ENCODE results near the gene ANTXR2.
"Not testable (repeated sequence)": the region's sequence is repeated elsewhere in the genome, so short reads cannot be mapped to it uniquely, and the experiment has no call there.

ANTXR2 gene

GRCh38 chr4:79922011-79922410 lies 151.0 kb downstream of the ANTXR2 start:
- DNase-seq (ENCODE audit: low read depth in 1 of 2, low spot score in 1 of 2): no peak

GRCh38 chr4:79920163-79920853 lies 152.7 kb downstream of the ANTXR2 start:
- DNase-seq (ENCODE audit: low read depth in 1 of 2, low spot score in 1 of 2): no peak

- DNase-seq (ENCODE audit: low read depth in 1 of 2, low spot score in 1 of 2): no peak
These were observed 154.7 kb downstream of the ANTXR2 start for GRCh38 chr4:79918292-79918691.

- DNase-seq (ENCODE audit: low read depth in 1 of 2, low spot score in 1 of 2): peak in 1 of 2 donors; percentile 22
These were observed 155.8 kb downstream of the ANTXR2 start for GRCh38 chr4:79917246-79917645.

GRCh38 chr4:79915246-79915645 lies 157.8 kb downstream of the ANTXR2 start:
- DNase-seq (ENCODE audit: low read depth in 1 of 2, low spot score in 1 of 2): no peak

- no peak for DNase-seq (ENCODE audit: low read depth in 1 of 2, low spot score in 1 of 2)
These were observed 159.4 kb downstream of the ANTXR2 start for GRCh38 chr4:79913581-79913980.

- DNase-seq (ENCODE audit: low read depth in 1 of 2, low spot score in 1 of 2): no peak
These were observed 166.0 kb downstream of the ANTXR2 start for GRCh38 chr4:79907001-79907400.

GRCh38 chr4:79906303-79906702 lies 166.7 kb downstream of the ANTXR2 start:
- no peak for DNase-seq (ENCODE audit: low read depth in 1 of 2, low spot score in 1 of 2)

- DNase-seq (ENCODE audit: low read depth in 1 of 2, low spot score in 1 of 2): no peak
These were observed 167.8 kb downstream of the ANTXR2 start for GRCh38 chr4:79905212-79905611.

- DNase-seq (ENCODE audit: low read depth in 1 of 2, low spot score in 1 of 2): no peak
These were observed 168.7 kb downstream of the ANTXR2 start for GRCh38 chr4:79904331-79904730.

GRCh38 chr4:79900182-79900581 lies 172.8 kb downstream of the ANTXR2 start:
- no peak for DNase-seq (ENCODE audit: low read depth in 1 of 2, low spot score in 1 of 2)

- no peak for DNase-seq (ENCODE audit: low read depth in 1 of 2, low spot score in 1 of 2)
These were observed 173.5 kb downstream of the ANTXR2 start for GRCh38 chr4:79899481-79899880.

- DNase-seq (ENCODE audit: low read depth in 1 of 2, low spot score in 1 of 2): no peak
These were observed 175.0 kb downstream of the ANTXR2 start for GRCh38 chr4:79898055-79898454.

GRCh38 chr4:79897174-79897573 lies 175.9 kb downstream of the ANTXR2 start:
- no peak for DNase-seq (ENCODE audit: low read depth in 1 of 2, low spot score in 1 of 2)

- no peak for DNase-seq (ENCODE audit: low read depth in 1 of 2, low spot score in 1 of 2)
These were observed 179.6 kb downstream of the ANTXR2 start for GRCh38 chr4:79893456-79893855.

GRCh38 chr4:79889026-79889425 lies 184.0 kb downstream of the ANTXR2 start:
- DNase-seq (ENCODE audit: low read depth in 1 of 2, low spot score in 1 of 2): not testable (repeated sequence)

GRCh38 chr4:79886557-79886956 lies 186.5 kb downstream of the ANTXR2 start:
- no peak for DNase-seq (ENCODE audit: low read depth in 1 of 2, low spot score in 1 of 2)

GRCh38 chr4:79886021-79886420 lies 187.0 kb downstream of the ANTXR2 start:
- no peak for DNase-seq (ENCODE audit: low read depth in 1 of 2, low spot score in 1 of 2)

- DNase-seq (ENCODE audit: low read depth in 1 of 2, low spot score in 1 of 2): no peak
These were observed 189.7 kb downstream of the ANTXR2 start for GRCh38 chr4:79883290-79883689.

- no peak for DNase-seq (ENCODE audit: low read depth in 1 of 2, low spot score in 1 of 2)
These were observed 190.2 kb downstream of the ANTXR2 start for GRCh38 chr4:79882806-79883205.

- DNase-seq (ENCODE audit: low read depth in 1 of 2, low spot score in 1 of 2): no peak
These were observed 191.6 kb downstream of the ANTXR2 start for GRCh38 chr4:79881407-79881806.

- no peak for DNase-seq (ENCODE audit: low read depth in 1 of 2, low spot score in 1 of 2)
These were observed 195.5 kb downstream of the ANTXR2 start for GRCh38 chr4:79877511-79877910.

- DNase-seq (ENCODE audit: low read depth in 1 of 2, low spot score in 1 of 2): no peak
These were observed 197.6 kb downstream of the ANTXR2 start for GRCh38 chr4:79875344-79875899.
